Measurements from ENCODE around the gene NPHP1.
"Not testable (repeated sequence)": the region's sequence is repeated elsewhere in the genome, so short reads cannot be mapped to it uniquely, and the experiment has no call there.

NPHP1 gene

DNA sequence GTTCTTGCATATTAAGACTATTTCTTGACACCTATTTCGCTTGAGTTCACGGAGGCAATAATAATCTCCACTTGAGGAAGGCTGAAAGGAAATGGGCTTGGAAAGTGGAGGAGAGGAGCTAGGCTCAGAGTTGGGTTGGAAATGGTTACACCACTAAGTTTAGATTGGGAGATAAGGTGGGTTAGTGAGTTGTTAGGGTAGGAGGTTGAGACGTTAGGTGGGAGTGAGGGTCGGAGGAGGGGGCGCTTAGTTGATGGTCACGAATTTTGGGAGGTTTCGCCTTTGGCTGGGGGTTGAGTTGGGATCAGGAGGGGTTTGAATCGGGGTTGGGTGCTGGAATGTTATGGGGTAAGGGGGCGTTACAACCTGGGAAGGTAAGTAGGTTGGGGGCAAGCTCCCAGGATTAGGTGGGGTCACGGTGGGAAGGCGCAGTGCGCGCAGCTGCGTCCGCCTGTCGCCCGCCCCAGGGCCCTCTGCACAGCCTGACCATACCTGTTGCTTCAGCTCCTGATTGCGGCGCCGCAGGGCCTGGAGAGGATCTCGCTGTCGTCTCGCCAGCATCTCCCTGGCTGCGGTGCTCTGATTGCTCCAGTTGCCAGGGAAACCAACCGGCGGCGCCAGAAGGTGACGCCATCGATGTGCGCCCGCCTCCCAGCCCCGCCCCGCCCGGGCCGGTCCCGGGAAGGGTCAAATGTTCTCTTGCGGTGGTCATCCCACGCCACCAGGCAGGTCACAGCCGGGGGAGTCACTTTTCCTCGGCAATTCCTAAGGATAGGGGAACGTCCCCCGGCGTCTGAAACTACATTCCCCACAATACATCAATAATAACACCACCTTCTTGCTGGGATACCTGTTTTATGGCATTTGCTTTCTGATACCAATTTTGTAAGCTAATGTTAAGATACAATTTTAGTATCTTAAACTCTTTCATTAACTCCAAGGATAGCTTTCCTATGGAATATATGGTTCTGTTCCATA, at the start of gene NPHP1:
Gene NPHP1, minus strand, starts transcription at position 606 of the 978 bp plus-strand sequence. Its CDS starts 45 bp downstream, at position 561.
- no peaks in the 10 kb centered on the region for H3K36me3 ChIP-seq (ENCODE audit: insufficient read depth)
- peak within 1 kb of the TSS; percentile 79 for H2AFZ ChIP-seq (ENCODE audit: low read depth)
- no peak within 1 kb of the TSS for H3K4me3 ChIP-seq (IDR thresholded peaks at IDR 0.05; ENCODE audit: insufficient read depth, low read depth, low read length)
- H3K4me2 ChIP-seq = peak within 1 kb of the TSS; percentile 76
- H3K27ac ChIP-seq = no peak within 1 kb of the TSS
- H3K79me2 ChIP-seq (ENCODE audit: insufficient read depth, low read depth) = no peaks in the 10 kb centered on the region
- TF ChIP-seq, protein P1, sequence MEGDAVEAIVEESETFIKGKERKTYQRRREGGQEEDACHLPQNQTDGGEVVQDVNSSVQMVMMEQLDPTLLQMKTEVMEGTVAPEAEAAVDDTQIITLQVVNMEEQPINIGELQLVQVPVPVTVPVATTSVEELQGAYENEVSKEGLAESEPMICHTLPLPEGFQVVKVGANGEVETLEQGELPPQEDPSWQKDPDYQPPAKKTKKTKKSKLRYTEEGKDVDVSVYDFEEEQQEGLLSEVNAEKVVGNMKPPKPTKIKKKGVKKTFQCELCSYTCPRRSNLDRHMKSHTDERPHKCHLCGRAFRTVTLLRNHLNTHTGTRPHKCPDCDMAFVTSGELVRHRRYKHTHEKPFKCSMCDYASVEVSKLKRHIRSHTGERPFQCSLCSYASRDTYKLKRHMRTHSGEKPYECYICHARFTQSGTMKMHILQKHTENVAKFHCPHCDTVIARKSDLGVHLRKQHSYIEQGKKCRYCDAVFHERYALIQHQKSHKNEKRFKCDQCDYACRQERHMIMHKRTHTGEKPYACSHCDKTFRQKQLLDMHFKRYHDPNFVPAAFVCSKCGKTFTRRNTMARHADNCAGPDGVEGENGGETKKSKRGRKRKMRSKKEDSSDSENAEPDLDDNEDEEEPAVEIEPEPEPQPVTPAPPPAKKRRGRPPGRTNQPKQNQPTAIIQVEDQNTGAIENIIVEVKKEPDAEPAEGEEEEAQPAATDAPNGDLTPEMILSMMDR (conservative IDR thresholded peaks at IDR 0.05; ENCODE audit: low read depth, low read length) = no peak
- H3K4me1 ChIP-seq (ENCODE audit: low read depth, poor library complexity, severe bottlenecking) = peaks cover 9% of the 10 kb centered on the region
- no peaks in the 10 kb centered on the region for H4K20me1 ChIP-seq (ENCODE audit: insufficient read depth)
- peak within 1 kb of the TSS; percentile 30; the same call in 1 of the 2 replicates for H3K9ac ChIP-seq
- no peaks in the 10 kb centered on the region for H3K27me3 ChIP-seq (ENCODE audit: insufficient read depth, low read depth)

DNA sequence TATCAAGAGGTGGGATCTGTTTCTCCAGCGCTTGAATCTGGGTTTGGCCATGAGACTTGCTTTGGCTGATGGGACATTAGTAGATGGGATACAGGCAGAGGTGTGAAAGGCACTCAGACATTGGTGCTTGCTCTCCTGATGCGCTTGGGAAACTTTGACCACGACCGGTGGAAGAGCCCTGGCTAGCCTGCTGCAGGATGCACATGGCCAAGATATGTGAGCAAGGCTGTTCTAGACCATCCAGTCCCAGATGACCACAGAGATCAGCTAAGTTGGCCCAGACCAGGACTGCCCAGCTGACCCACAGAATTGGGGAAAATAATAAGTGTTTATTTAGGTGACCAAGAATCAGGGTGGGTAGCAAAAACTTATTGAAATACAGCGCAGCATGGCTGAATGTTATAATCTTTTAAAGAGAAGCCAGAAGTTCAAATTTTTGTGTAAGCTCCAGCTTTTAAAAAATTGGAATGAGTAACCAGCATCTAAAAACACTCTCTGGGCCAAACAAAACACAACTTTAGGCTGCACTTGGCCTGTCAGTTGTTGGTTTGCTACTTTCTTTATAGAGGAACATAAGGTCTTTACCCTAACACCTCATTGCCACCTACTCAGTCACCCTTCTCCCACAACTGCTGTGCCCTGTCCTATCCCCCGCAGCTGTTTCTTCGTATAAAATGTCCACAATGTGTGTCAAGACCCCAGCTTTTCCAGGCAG, 43.4 kb upstream of the NPHP1 start:
- not testable (repeated sequence) for H3K4me3 ChIP-seq (IDR thresholded peaks at IDR 0.05; ENCODE audit: insufficient read depth, low read depth, low read length); H3K9ac ChIP-seq; H3K36me3 ChIP-seq (ENCODE audit: insufficient read depth); H3K4me1 ChIP-seq (ENCODE audit: low read depth, poor library complexity, severe bottlenecking); H4K20me1 ChIP-seq (ENCODE audit: insufficient read depth); H3K27me3 ChIP-seq (ENCODE audit: insufficient read depth, low read depth); H3K4me2 ChIP-seq; H3K27ac ChIP-seq; H2AFZ ChIP-seq (ENCODE audit: low read depth); H3K79me2 ChIP-seq (ENCODE audit: insufficient read depth, low read depth)

DNA sequence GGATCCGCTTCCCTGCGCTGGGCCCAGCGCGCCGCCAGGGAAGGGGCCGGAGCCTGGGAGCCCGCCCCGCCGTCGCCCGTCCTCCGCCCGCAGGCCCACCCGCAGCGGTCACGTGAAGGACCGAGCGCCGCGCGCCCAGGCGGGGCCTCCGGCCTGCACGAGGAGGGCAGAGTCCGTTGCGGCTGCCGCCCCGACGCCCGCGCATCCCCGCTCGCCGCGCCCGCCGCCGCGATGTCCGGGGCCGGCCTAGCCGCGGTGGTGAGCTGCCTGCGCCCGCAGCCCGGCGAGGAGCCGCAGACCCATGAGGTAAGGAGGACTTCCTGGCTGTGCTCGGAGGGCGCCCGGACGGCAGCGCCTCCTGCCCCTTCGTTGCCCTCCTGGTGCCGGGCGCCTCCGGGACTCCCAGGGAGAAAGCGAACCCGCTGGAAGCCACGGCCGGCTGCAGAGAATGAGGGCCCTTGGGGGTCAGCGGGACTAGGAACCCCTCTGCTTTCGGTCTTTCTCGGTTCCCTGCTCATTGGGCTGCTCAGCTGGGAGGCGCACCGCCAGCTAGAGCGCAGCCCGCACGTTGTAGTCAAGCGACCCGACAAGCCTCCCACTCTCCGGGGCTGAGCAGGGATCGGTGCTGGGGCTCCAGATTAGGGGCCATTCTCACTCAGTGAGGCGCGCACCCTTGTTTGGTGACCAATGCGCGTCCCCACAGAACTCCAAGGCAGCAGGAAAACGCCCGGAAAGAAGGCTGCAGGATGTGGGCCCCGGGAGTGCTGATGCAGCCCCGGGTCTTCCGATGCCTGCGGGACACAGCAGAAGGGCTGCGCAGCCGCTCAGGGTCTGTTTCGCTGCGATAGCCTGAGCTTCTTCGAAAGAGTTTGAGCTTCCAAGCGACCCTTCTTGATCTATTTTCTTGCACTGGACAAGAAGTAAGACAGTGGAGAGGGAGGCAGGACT, 40.9 kb upstream of the NPHP1 start:
- not testable (repeated sequence) for H3K4me1 ChIP-seq (ENCODE audit: low read depth, poor library complexity, severe bottlenecking); H3K4me3 ChIP-seq (IDR thresholded peaks at IDR 0.05; ENCODE audit: insufficient read depth, low read depth, low read length); H3K9ac ChIP-seq; H3K4me2 ChIP-seq; H3K27ac ChIP-seq; H3K79me2 ChIP-seq (ENCODE audit: insufficient read depth, low read depth); H2AFZ ChIP-seq (ENCODE audit: low read depth); H3K36me3 ChIP-seq (ENCODE audit: insufficient read depth); H4K20me1 ChIP-seq (ENCODE audit: insufficient read depth); H3K27me3 ChIP-seq (ENCODE audit: insufficient read depth, low read depth)

DNA sequence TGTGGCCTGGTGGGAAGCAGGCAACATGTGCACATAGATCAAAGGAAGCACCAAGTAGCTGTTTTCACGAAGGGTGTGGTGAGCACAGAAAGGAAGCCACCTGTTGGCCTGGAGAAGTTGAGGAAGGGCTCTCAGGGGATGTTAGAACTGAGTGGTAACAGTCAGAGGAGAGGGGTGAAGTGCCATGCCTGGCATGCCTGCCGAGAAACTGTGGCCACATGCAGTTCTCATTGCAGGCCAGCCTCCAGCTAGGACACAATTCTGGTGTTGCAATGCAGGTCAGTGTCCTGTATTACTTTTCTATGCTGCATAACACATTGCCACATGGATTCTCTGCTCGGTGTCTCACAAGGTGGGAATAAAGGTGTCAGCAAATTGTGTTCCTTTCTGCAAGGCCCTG, 38.5 kb upstream of the NPHP1 start:
- not testable (repeated sequence) for H4K20me1 ChIP-seq (ENCODE audit: insufficient read depth); H3K27me3 ChIP-seq (ENCODE audit: insufficient read depth, low read depth); H3K27ac ChIP-seq; H3K9ac ChIP-seq; H3K79me2 ChIP-seq (ENCODE audit: insufficient read depth, low read depth); H3K4me2 ChIP-seq; H2AFZ ChIP-seq (ENCODE audit: low read depth); H3K4me3 ChIP-seq (IDR thresholded peaks at IDR 0.05; ENCODE audit: insufficient read depth, low read depth, low read length); H3K4me1 ChIP-seq (ENCODE audit: low read depth, poor library complexity, severe bottlenecking); H3K36me3 ChIP-seq (ENCODE audit: insufficient read depth)

DNA sequence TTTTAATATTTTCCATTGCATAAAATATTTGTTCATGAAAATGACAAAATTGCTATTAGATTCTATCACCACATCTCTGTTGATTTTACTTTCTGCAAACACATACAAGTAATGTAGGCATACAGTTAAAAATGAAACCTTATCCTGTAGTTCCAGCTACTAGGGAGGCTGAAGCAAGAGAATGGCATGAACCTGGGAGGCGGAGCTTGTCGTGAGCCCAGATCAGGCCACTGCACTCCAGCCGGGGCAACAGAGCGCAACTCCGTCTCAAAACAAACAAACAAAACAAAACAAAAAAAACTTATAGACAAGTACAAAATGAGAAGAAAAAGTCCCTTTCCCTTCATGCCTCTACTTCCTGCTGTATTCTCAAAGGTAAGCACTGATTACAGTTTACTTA, 29.7 kb upstream of the NPHP1 start:
- H3K36me3 ChIP-seq (ENCODE audit: insufficient read depth); H2AFZ ChIP-seq (ENCODE audit: low read depth); H3K4me1 ChIP-seq (ENCODE audit: low read depth, poor library complexity, severe bottlenecking); H3K4me2 ChIP-seq; H4K20me1 ChIP-seq (ENCODE audit: insufficient read depth); H3K27me3 ChIP-seq (ENCODE audit: insufficient read depth, low read depth); H3K27ac ChIP-seq; H3K4me3 ChIP-seq (IDR thresholded peaks at IDR 0.05; ENCODE audit: insufficient read depth, low read depth, low read length); H3K79me2 ChIP-seq (ENCODE audit: insufficient read depth, low read depth); H3K9ac ChIP-seq: not testable (repeated sequence)

DNA sequence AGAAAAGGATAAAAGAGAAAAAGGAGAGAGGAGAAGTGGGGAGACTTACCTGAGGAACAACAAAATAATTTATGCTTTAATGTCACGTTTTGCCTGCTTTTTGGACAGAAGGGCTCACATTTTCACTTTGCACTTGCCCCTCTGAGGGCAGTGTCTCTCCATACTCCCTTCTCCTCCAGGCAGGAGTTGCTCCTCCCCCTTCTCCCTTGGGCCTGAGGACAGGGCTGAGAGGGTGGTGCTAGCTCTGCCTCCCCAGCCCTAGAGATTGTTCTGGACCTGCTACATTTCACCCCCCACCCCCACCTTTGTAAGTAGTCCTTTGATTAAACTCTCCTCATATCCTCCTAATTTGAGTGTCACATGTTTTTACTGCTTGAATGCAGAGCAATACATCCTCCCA, 25.1 kb upstream of the NPHP1 start:
- H3K27ac ChIP-seq; H3K4me2 ChIP-seq; H2AFZ ChIP-seq (ENCODE audit: low read depth); H4K20me1 ChIP-seq (ENCODE audit: insufficient read depth); H3K36me3 ChIP-seq (ENCODE audit: insufficient read depth); H3K79me2 ChIP-seq (ENCODE audit: insufficient read depth, low read depth); H3K27me3 ChIP-seq (ENCODE audit: insufficient read depth, low read depth); H3K9ac ChIP-seq; H3K4me3 ChIP-seq (IDR thresholded peaks at IDR 0.05; ENCODE audit: insufficient read depth, low read depth, low read length); H3K4me1 ChIP-seq (ENCODE audit: low read depth, poor library complexity, severe bottlenecking): not testable (repeated sequence)

DNA sequence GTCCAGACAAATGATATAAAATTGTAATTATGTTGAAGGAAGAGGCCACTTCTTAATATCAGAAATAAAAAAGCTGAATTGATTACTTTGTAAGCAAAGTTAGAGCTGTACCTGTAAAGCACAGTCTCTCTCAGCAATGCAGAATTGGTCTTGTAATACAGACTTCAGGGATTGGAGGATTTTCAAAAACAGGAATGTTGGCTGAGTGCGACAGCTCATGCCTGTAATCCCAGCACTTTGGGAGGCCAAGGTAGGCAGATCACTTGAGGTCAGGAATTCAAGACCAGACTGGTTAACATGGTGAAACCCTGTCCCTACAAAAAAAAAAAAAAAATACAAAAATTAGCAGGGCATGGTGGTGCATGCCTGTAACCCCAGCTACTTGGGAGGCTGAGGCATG, 17.8 kb upstream of the NPHP1 start:
- not testable (repeated sequence) for H3K27ac ChIP-seq; H3K9ac ChIP-seq; H2AFZ ChIP-seq (ENCODE audit: low read depth); H3K4me3 ChIP-seq (IDR thresholded peaks at IDR 0.05; ENCODE audit: insufficient read depth, low read depth, low read length); H3K4me2 ChIP-seq; H4K20me1 ChIP-seq (ENCODE audit: insufficient read depth); H3K79me2 ChIP-seq (ENCODE audit: insufficient read depth, low read depth); H3K27me3 ChIP-seq (ENCODE audit: insufficient read depth, low read depth); H3K36me3 ChIP-seq (ENCODE audit: insufficient read depth)
- peaks cover 15% of the 10 kb centered on the region for H3K4me1 ChIP-seq (ENCODE audit: low read depth, poor library complexity, severe bottlenecking)

Measured in KMS-11 (cell line).